ENCODE results near the gene MYO18B.

The MYO18B gene

GRCh38 chr22:25942856-25943411 lies 200.9 kb downstream of the MYO18B start:
- no peak overlapping the region for H3K4me3 ChIP-seq (replicated peaks; ENCODE audit: insufficient read depth, low read length)
- DNase-seq (ENCODE audit: low read depth in 1 of 2, low spot score in 1 of 2): no peak
- TF ChIP-seq SPI1 (IDR thresholded peaks at IDR 0.05; ENCODE audit: borderline replicate concordance, low read depth): no peak
- no peak for TF ChIP-seq GABPA (IDR thresholded peaks at IDR 0.05; ENCODE audit: low read depth)
- TF ChIP-seq CTCF (IDR thresholded peaks at IDR 0.05; ENCODE audit: insufficient read depth, low read length): no peak
- H3K27me3 ChIP-seq (ENCODE audit: insufficient read depth, poor library complexity, severe bottlenecking): no peaks in the 10 kb centered on the region
- no peak overlapping the region for H3K27ac ChIP-seq (replicated peaks)

DNA sequence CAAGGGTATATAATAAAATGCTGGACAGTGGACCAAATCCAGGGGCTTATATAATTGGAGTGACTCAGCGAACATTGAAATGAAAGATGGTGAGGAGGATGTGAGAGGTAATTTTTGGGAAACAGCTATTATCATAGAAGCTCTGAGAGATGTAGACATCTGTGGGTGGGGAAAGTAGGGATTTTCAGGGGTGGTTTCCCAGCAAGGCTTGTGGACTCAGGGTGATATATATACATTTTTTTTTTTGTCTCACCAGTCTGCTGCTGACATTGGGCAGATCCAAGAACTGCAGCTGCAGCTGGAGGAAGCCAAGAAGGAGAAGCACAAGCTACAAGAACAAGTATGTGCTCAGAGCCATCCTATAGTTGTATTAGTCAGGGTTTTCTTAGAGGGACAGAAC lies 208.1 kb downstream of the MYO18B start:
- DNase-seq (ENCODE audit: low read depth in 1 of 2, low spot score in 1 of 2): no peak
- TF ChIP-seq POLR2AphosphoS5 (IDR thresholded peaks at IDR 0.05; ENCODE audit: low read depth): no peak
- no peak for TF ChIP-seq SPI1 (IDR thresholded peaks at IDR 0.05; ENCODE audit: borderline replicate concordance, low read depth)
- no peak for TF ChIP-seq GABPA (IDR thresholded peaks at IDR 0.05; ENCODE audit: low read depth)
- TF ChIP-seq CTCF (IDR thresholded peaks at IDR 0.05; ENCODE audit: insufficient read depth, low read length): no peak
- TF ChIP-seq REST (IDR thresholded peaks at IDR 0.05; ENCODE audit: insufficient replicate concordance, low read depth): no peak
- no peaks in the 10 kb centered on the region for H3K27me3 ChIP-seq (ENCODE audit: insufficient read depth, poor library complexity, severe bottlenecking)
- H3K27ac ChIP-seq (replicated peaks): no peak overlapping the region
- no peak overlapping the region for H3K4me3 ChIP-seq (replicated peaks; ENCODE audit: insufficient read depth, low read length)

- DNase-seq (ENCODE audit: low read depth in 1 of 2, low spot score in 1 of 2): no peak
- Histone ChIP-seq H3K27me3 (ENCODE audit: insufficient read depth, poor library complexity, severe bottlenecking) (no peaks in the 10 kb centered on the region), H3K4me3 (replicated peaks; ENCODE audit: insufficient read depth, low read length) (no peak overlapping the region), H3K27ac (replicated peaks) (no peak overlapping the region)
- no peak for TF ChIP-seq SPI1 (IDR thresholded peaks at IDR 0.05; ENCODE audit: borderline replicate concordance, low read depth)
Observed at GRCh38 chr22:25953276-25953675, 211.3 kb downstream of the MYO18B start.

DNA sequence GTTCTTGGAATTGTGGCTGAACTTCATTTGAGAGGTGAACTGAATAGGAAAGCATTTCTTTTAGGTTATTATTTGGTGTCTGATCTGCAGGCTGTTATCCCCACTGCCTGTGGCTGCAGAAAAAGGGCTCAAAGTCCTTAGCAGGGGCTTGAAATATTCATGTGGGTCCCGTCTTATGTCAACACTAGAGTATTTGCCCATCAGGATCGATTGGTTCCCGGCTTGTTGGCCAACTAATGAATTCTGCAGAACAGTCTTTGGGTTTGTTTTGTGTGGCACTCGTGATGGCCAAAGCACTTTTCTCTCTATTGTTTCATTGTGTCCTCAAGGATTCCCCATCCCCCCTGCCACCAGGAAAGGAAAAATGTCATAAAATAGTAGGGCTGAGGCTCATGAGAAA lies 211.9 kb downstream of the MYO18B start:
- DNase-seq (ENCODE audit: low read depth in 1 of 2, low spot score in 1 of 2): no peak
- TF ChIP-seq POLR2AphosphoS5 (IDR thresholded peaks at IDR 0.05; ENCODE audit: low read depth) (no peak), SPI1 (IDR thresholded peaks at IDR 0.05; ENCODE audit: borderline replicate concordance, low read depth) (no peak), GABPA (IDR thresholded peaks at IDR 0.05; ENCODE audit: low read depth) (no peak), CTCF (IDR thresholded peaks at IDR 0.05; ENCODE audit: insufficient read depth, low read length) (no peak), REST (IDR thresholded peaks at IDR 0.05; ENCODE audit: insufficient replicate concordance, low read depth) (no peak)
- Histone ChIP-seq H3K4me3 (replicated peaks; ENCODE audit: insufficient read depth, low read length) (no peak overlapping the region), H3K27me3 (ENCODE audit: insufficient read depth, poor library complexity, severe bottlenecking) (no peaks in the 10 kb centered on the region), H3K27ac (replicated peaks) (no peak overlapping the region)
